ENCODE measurements around the gene ERC2.

Gene ERC2

DNA sequence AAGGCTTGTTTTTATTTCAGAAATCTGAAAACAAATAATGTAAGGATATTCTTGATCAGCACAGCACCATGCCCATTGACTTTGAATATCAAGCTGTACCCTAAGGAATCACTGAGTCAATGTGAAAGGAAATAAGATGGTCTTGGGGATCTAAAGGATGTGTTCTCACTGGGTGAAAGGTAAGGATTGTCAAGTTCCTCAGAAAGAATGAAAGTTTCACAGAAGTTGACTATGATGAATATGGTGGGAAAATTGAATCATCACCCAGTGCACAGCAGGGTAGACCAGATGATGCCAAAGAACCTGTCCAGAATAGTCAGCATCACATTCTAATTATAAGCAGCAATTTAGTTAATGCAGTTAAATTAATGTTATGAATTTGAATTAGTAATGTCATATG, 16.2 kb downstream of the ERC2 start:
- in situ Hi-C loops (cut with HindIII; ENCODE audit: low sequenced_read_pairs) = no loop called here
- no peak for DNase-seq (ENCODE audit: low read depth)
- no peak overlapping the region for H3K4me3 ChIP-seq (ENCODE audit: low read depth, low read length)
- TF ChIP-seq, protein P1, sequence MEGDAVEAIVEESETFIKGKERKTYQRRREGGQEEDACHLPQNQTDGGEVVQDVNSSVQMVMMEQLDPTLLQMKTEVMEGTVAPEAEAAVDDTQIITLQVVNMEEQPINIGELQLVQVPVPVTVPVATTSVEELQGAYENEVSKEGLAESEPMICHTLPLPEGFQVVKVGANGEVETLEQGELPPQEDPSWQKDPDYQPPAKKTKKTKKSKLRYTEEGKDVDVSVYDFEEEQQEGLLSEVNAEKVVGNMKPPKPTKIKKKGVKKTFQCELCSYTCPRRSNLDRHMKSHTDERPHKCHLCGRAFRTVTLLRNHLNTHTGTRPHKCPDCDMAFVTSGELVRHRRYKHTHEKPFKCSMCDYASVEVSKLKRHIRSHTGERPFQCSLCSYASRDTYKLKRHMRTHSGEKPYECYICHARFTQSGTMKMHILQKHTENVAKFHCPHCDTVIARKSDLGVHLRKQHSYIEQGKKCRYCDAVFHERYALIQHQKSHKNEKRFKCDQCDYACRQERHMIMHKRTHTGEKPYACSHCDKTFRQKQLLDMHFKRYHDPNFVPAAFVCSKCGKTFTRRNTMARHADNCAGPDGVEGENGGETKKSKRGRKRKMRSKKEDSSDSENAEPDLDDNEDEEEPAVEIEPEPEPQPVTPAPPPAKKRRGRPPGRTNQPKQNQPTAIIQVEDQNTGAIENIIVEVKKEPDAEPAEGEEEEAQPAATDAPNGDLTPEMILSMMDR (IDR thresholded peaks at IDR 0.05; ENCODE audit: low read depth, low read length, missing control alignments) = no peak

DNA sequence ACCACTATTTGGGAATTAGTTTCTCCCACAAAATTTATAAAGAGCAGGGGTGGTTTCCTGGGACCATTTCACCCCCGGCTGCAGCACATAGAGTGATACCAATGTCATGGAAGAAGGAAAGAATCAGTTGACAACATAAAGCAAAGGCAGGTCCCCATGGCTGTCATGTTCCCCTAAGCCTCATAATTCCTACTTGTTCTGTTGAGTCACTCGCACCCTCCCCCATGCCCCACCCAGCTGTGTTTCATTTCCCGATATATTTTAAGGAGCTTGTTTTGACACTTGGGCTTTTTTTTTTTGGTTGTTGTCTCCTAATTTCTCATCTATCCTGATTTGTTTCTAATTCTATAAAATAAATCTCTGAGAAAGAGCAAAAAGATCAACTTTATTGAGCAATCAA, 24.9 kb downstream of the ERC2 start:
- no peak overlapping the region for H3K4me3 ChIP-seq (ENCODE audit: low read depth, low read length)
- DNase-seq (ENCODE audit: low read depth) = no peak
- TF ChIP-seq, protein P1 (IDR thresholded peaks at IDR 0.05; ENCODE audit: low read depth, low read length, missing control alignments) = no peak
- in situ Hi-C loops (cut with HindIII; ENCODE audit: low sequenced_read_pairs) = no loop called here

DNA sequence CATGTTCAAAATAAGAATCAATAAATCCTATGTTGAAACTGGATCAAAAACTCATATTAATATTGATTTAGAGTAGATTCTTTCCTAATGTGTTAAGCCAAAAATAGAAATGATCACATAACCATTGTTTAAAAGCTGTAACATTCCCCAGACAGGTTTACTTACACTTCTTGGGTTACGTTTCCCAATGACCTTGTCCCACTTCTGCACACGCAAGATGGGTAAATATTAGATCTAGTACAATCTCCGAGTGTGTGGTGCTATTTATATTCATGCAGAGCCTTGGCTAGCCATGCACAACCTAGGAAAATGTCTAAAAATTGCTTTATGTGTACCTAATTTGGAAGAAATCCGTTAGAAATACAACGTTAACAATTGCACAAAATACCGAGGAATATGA, 39.6 kb downstream of the ERC2 start:
- in situ Hi-C loops (cut with HindIII; ENCODE audit: low sequenced_read_pairs) = no loop called here
- no peak for DNase-seq (ENCODE audit: low read depth)
- no peak overlapping the region for H3K4me3 ChIP-seq (ENCODE audit: low read depth, low read length)
- TF ChIP-seq, protein P1 (IDR thresholded peaks at IDR 0.05; ENCODE audit: low read depth, low read length, missing control alignments) = no peak

DNA sequence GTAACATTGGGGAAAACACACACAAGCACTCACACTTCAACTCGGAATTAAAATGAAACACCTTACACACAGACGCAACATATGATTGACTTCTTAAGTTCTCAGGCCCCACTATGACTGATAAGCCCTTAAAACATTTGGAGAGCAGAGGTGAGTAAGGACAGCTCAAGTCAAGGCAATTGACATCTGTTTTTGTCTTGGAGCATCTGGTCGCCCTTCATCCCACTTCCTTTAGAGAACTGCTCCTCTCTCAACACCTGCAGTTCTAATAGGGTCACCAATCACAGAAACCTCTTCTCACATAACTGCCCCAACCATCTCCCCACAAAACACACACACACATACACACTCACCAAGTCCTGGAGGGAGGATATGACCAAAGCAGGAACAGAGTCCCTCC, 43.4 kb downstream of the ERC2 start:
- H3K4me3 ChIP-seq (ENCODE audit: low read depth, low read length) = no peak overlapping the region
- in situ Hi-C loops (cut with HindIII; ENCODE audit: low sequenced_read_pairs) = no loop called here
- no peak for DNase-seq (ENCODE audit: low read depth)
- TF ChIP-seq, protein P1 (IDR thresholded peaks at IDR 0.05; ENCODE audit: low read depth, low read length, missing control alignments) = no peak

DNA sequence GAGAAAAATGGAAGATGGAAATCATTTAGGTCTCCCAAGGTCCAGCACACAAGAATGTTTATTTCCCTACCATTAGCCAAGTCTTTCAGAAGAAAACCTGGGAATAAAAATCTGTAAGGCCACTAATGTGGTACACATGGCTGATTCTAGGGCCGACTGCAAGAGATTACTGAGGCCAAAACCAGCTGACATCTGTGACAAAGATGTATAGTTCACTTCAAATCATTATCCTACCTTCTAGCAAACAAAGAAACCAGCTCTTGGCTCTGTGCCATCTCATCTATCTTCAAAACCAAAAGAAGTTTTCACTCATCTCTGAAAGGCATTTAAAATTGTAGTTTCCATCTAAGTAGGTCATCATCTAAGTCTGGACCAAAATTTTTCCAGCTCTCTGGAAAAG, 43.9 kb downstream of the ERC2 start:
- DNase-seq (ENCODE audit: low read depth) = no peak
- H3K4me3 ChIP-seq (ENCODE audit: low read depth, low read length) = no peak overlapping the region
- TF ChIP-seq, protein P1 (IDR thresholded peaks at IDR 0.05; ENCODE audit: low read depth, low read length, missing control alignments) = no peak
- in situ Hi-C loops (cut with HindIII; ENCODE audit: low sequenced_read_pairs) = no loop called here

DNA sequence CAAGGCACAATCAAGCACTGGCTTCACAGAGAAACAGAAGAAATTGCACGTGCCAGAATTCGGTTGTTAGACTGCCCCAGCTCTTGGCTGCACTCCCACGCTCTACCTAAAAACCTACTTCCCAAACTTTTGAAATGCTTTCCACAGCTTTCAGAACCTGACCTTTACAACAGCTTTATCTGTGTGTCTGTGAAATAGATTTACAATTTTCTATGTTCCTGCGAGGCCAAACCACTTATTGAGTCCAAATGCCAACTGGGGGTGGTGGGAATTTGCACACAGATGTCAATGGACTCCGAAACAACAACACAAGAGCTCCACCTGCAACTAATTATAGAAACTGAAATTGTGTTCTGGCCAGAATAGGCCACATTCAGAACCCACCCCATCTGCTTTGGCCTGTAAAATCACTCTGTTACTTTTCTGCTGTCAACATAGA, 44.6 kb downstream of the ERC2 start:
- H3K4me3 ChIP-seq (ENCODE audit: low read depth, low read length) = no peak overlapping the region
- in situ Hi-C loops (cut with HindIII; ENCODE audit: low sequenced_read_pairs) = no loop called here
- TF ChIP-seq, protein P1 (IDR thresholded peaks at IDR 0.05; ENCODE audit: low read depth, low read length, missing control alignments) = no peak
- no peak for DNase-seq (ENCODE audit: low read depth)

DNA sequence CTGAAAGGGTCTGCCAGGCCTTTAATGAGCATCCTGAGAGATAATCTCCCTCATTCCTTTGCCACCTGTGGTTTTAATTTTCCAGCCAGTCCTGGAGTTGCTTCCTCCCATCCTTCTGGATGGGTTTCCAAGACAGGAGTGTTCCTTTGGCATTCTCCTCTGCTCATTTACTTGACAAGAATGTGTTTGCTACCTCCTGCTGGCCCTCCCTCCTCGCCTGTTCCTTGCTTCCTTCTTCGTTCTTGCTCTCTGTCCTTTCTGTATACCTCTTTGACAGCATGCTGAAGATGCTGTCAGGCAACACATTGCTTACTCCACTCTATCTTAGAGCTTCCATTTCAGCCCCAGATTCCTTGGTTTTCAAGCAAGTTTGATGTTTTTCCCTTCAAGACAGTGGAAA, 46.0 kb downstream of the ERC2 start:
- H3K4me3 ChIP-seq (ENCODE audit: low read depth, low read length) = no peak overlapping the region

More for the DNA sequence above, 46.0 kb downstream of the ERC2 start:
- in situ Hi-C loops (cut with HindIII; ENCODE audit: low sequenced_read_pairs) = no loop called here
- no peak for DNase-seq (ENCODE audit: low read depth)
- TF ChIP-seq, protein P1 (IDR thresholded peaks at IDR 0.05; ENCODE audit: low read depth, low read length, missing control alignments) = no peak

Measured in astrocyte of the cerebellum (primary cell).